HG02981 (cell line): Measurements from ENCODE around the gene BCAS3.
"Not testable (repeated sequence)": the region's sequence is repeated elsewhere in the genome, so short reads cannot be mapped to it uniquely, and the experiment has no call there.

Experiments used
- ATAC-seq: cut with Tn5 transposase; IDR thresholded peaks from one replicate; pipeline ENCODE4 v1.9.1; 2021; ENCODE audit warnings: mild to moderate bottlenecking, moderate library complexity; ENCODE audit not compliant: unreplicated experiment

The BCAS3 gene

GRCh38 chr17:60862482-60862881, 184.8 kb downstream of the BCAS3 start:
- ATAC-seq = no peak

- ATAC-seq = no peak
These were observed 186.4 kb downstream of the BCAS3 start for GRCh38 chr17:60863892-60864707.

- no peak for ATAC-seq
These were observed 187.0 kb downstream of the BCAS3 start for GRCh38 chr17:60864708-60865005.

GRCh38 chr17:60874772-60875171, 197.1 kb downstream of the BCAS3 start:
- no peak for ATAC-seq

GRCh38 chr17:60886731-60887613, 209.3 kb downstream of the BCAS3 start:
- ATAC-seq = not testable (repeated sequence)

- no peak for ATAC-seq
These were observed 210.0 kb downstream of the BCAS3 start for GRCh38 chr17:60887614-60888028.

- ATAC-seq = no peak
These were observed 211.4 kb downstream of the BCAS3 start for GRCh38 chr17:60888812-60889709.

- no peak for ATAC-seq
These were observed 213.5 kb downstream of the BCAS3 start for GRCh38 chr17:60891149-60891548.

- ATAC-seq = no peak
These were observed 215.8 kb downstream of the BCAS3 start for GRCh38 chr17:60893475-60893874.

GRCh38 chr17:60896996-60897395, 219.3 kb downstream of the BCAS3 start:
- ATAC-seq = no peak

GRCh38 chr17:60899115-60899514, 221.5 kb downstream of the BCAS3 start:
- no peak for ATAC-seq

GRCh38 chr17:60900688-60901087, 223.0 kb downstream of the BCAS3 start:
- ATAC-seq = no peak

GRCh38 chr17:60901242-60901641, 223.6 kb downstream of the BCAS3 start:
- ATAC-seq = no peak

- no peak for ATAC-seq
These were observed 224.2 kb downstream of the BCAS3 start for GRCh38 chr17:60901806-60902205.

GRCh38 chr17:60902399-60902798, 224.7 kb downstream of the BCAS3 start:
- ATAC-seq = no peak

- no peak for ATAC-seq
These were observed 226.9 kb downstream of the BCAS3 start for GRCh38 chr17:60904582-60904981.

- no peak for ATAC-seq
These were observed 228.1 kb downstream of the BCAS3 start for GRCh38 chr17:60905709-60906108.

GRCh38 chr17:60908324-60908723, 230.7 kb downstream of the BCAS3 start:
- no peak for ATAC-seq

- no peak for ATAC-seq
These were observed 231.8 kb downstream of the BCAS3 start for GRCh38 chr17:60909405-60909804.

GRCh38 chr17:60910415-60910814, 232.8 kb downstream of the BCAS3 start:
- ATAC-seq = no peak

- ATAC-seq = no peak
These were observed 236.4 kb downstream of the BCAS3 start for GRCh38 chr17:60914078-60914477.
